Measurements from ENCODE around the gene JMJD8. TPM values are rescaled to one million over a fixed set of nuclear protein-coding genes. Genes with fewer than 3 reads are reported as not detected.

Gene JMJD8
- total RNA-seq, 1 experiment from 2014 or later, result 121 TPM

DNA sequence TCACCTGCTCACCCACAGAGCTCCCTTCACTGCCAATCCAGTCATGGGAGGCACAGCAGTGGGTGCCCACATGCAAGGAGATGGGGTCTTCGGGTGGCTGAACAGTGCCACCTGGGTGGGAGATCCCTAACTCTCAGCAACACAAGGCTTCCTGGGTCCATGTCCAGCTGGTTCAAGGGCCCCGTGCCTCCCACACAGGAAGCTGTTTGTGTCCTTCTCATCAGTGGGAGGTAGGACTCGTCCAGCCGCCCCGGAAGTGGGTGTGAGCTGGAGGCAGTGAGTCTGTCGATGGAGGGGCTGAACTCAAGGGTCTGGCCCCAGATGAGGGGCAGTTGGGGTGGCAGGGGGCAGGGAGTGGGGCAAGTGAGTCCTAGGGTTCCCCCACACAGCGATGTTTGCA, 19.9 kb upstream of the JMJD8 start (continued):
- TF ChIP-seq POLR2AphosphoS5 (IDR thresholded peaks at IDR 0.05; ENCODE audit: low read depth, low read length) (no peak), ZNF274 (IDR thresholded peaks at IDR 0.05; ENCODE audit: low read depth, low read length) (no peak), ELF1 (IDR thresholded peaks at IDR 0.05; ENCODE audit: borderline replicate concordance, low read depth) (no peak), EZH2 (IDR thresholded peaks at IDR 0.05) (no peak), CEBPB (IDR thresholded peaks at IDR 0.05; ENCODE audit: low read depth) (no peak), POLR2A (IDR thresholded peaks at IDR 0.05; ENCODE audit: borderline replicate concordance, extremely low read depth, insufficient read depth, insufficient read length) (no peak), SP1 (IDR thresholded peaks at IDR 0.05; ENCODE audit: low read depth) (no peak), TCF7L2 (IDR thresholded peaks at IDR 0.05; ENCODE audit: borderline replicate concordance, extremely low read depth, insufficient read depth, insufficient read length) (no peak), YY1 (IDR thresholded peaks at IDR 0.05; ENCODE audit: extremely low read depth, insufficient replicate concordance, low read depth, low read length) (no peak)
- TF ChIP-seq, protein P1, sequence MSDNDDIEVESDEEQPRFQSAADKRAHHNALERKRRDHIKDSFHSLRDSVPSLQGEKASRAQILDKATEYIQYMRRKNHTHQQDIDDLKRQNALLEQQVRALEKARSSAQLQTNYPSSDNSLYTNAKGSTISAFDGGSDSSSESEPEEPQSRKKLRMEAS (IDR thresholded peaks at IDR 0.05), result no peak
- TF ChIP-seq, protein P2, sequence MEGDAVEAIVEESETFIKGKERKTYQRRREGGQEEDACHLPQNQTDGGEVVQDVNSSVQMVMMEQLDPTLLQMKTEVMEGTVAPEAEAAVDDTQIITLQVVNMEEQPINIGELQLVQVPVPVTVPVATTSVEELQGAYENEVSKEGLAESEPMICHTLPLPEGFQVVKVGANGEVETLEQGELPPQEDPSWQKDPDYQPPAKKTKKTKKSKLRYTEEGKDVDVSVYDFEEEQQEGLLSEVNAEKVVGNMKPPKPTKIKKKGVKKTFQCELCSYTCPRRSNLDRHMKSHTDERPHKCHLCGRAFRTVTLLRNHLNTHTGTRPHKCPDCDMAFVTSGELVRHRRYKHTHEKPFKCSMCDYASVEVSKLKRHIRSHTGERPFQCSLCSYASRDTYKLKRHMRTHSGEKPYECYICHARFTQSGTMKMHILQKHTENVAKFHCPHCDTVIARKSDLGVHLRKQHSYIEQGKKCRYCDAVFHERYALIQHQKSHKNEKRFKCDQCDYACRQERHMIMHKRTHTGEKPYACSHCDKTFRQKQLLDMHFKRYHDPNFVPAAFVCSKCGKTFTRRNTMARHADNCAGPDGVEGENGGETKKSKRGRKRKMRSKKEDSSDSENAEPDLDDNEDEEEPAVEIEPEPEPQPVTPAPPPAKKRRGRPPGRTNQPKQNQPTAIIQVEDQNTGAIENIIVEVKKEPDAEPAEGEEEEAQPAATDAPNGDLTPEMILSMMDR (IDR thresholded peaks at IDR 0.05 in 2 of 3, conservative IDR thresholded peaks at IDR 0.05 in 1 of 3; ENCODE audit: borderline replicate concordance in 1 of 3, insufficient read depth in 1 of 3, low read depth in 2 of 3, low read length in 2 of 3), result no peak

DNA sequence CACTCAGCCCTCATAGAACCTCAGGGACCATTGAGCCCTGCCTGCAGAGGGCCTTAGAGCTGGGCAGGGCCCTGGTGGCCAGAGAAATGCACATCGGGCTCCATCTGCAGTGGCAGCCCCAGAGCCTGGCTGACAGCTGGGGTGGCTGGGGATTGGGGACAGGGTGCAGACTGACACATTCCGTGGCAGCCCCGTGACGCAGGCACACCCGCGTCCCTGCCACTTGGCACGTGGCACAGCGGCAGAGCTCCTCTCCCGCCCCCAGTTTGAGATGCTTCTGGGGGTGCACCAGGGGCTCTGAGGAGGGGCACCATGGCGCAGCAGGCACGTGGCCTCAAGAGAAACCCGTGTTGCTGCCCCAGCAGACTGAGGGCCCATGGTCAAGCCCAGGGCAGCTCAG, 19.3 kb upstream of the JMJD8 start:
- intact Hi-C loops (cut with micrococcal nuclease), result no loop called here
- no TSS peak for BruUV-seq (replicated peaks)
- ChIA-PET RAD21 (ENCODE audit: low non-redundant PET in 1 of 2, low total read pairs in 2 of 2, uncharacterized antibody in 2 of 2, unreplicated experiment in 2 of 2) (no interaction called here), CTCF (interaction anchor here (1.2 kb wide), 1 partner anchor 17 kb away, joined by 3 read pairs; no protein-coding TSS in a partner anchor), POLR2A (no interaction called here)
- Histone ChIP-seq H4K20me1 (ENCODE audit: insufficient read depth) (no peaks in the 10 kb centered on the region), H3K27me3 (ENCODE audit: insufficient read depth, low read length) (no peaks in the 10 kb centered on the region), H3K9ac (ENCODE audit: low read length) (no peak overlapping the region), H3K9me2 (ENCODE audit: insufficient read depth) (no peaks in the 10 kb centered on the region), H3K36me3 (ENCODE audit: control insufficient read depth in 1 of 2, insufficient read depth in 2 of 2, low read length in 2 of 2) (no peaks in the 10 kb centered on the region; a peak in 2 of 4 replicates), H3K4me2 (ENCODE audit: low read length) (no peak overlapping the region), H3K27ac (ENCODE audit: low read depth, low read length) (no peak overlapping the region; the same call in 1 of the 2 replicates), H3K9me3 (ENCODE audit: control insufficient read depth in 1 of 2, insufficient read depth in 1 of 2, low read depth in 1 of 2, low read length in 2 of 2) (no peaks in the 10 kb centered on the region), H3K4me1 (ENCODE audit: control insufficient read depth in 1 of 2, insufficient read depth in 2 of 2, low read length in 2 of 2) (peaks cover 0 to 21% of the 10 kb centered on the region in 2 experiments; a peak in 3 of 4 replicates), H3K79me2 (ENCODE audit: insufficient read depth, low read length) (peaks cover 38% of the 10 kb centered on the region), H2AFZ (ENCODE audit: low read depth, low read length, poor library complexity, severe bottlenecking) (no peak overlapping the region), H3K4me3 (replicated peaks in 1 of 2; ENCODE audit: low read depth in 1 of 2, low read length in 2 of 2) (no peak overlapping the region; a peak in 1 of 4 replicates)
- DNase-seq (ENCODE audit: low read depth, low spot score), result no peak
- no peak for ATAC-seq
- TF ChIP-seq ZNF274 (IDR thresholded peaks at IDR 0.05; ENCODE audit: low read depth, low read length), result no peak
- TF ChIP-seq CEBPB (IDR thresholded peaks at IDR 0.05; ENCODE audit: low read depth), result no peak
- TF ChIP-seq, protein P3, sequence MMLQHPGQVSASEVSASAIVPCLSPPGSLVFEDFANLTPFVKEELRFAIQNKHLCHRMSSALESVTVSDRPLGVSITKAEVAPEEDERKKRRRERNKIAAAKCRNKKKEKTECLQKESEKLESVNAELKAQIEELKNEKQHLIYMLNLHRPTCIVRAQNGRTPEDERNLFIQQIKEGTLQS (IDR thresholded peaks at IDR 0.05), result no peak
- TF ChIP-seq, protein P2 (IDR thresholded peaks at IDR 0.05 in 2 of 3, conservative IDR thresholded peaks at IDR 0.05 in 1 of 3; ENCODE audit: borderline replicate concordance in 1 of 3, insufficient read depth in 1 of 3, low read depth in 2 of 3, low read length in 2 of 3), result no peak
- TF ChIP-seq SRF (IDR thresholded peaks at IDR 0.05; ENCODE audit: low read depth), result no peak
- no peak for TF ChIP-seq YY1 (IDR thresholded peaks at IDR 0.05; ENCODE audit: extremely low read depth, insufficient replicate concordance, low read depth, low read length)
- no peak for TF ChIP-seq JUND (IDR thresholded peaks at IDR 0.05)
- TF ChIP-seq, protein P4, sequence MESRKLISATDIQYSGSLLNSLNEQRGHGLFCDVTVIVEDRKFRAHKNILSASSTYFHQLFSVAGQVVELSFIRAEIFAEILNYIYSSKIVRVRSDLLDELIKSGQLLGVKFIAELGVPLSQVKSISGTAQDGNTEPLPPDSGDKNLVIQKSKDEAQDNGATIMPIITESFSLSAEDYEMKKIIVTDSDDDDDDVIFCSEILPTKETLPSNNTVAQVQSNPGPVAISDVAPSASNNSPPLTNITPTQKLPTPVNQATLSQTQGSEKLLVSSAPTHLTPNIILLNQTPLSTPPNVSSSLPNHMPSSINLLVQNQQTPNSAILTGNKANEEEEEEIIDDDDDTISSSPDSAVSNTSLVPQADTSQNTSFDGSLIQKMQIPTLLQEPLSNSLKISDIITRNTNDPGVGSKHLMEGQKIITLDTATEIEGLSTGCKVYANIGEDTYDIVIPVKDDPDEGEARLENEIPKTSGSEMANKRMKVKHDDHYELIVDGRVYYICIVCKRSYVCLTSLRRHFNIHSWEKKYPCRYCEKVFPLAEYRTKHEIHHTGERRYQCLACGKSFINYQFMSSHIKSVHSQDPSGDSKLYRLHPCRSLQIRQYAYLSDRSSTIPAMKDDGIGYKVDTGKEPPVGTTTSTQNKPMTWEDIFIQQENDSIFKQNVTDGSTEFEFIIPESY (IDR thresholded peaks at IDR 0.05; ENCODE audit: extremely low read depth, insufficient replicate concordance, low read length), result no peak
- TF ChIP-seq EZH2phosphoT487 (IDR thresholded peaks at IDR 0.05; ENCODE audit: borderline replicate concordance), result no peak
- no peak for TF ChIP-seq SIN3A (IDR thresholded peaks at IDR 0.05; ENCODE audit: low read depth)
- no peak for TF ChIP-seq ELF1 (IDR thresholded peaks at IDR 0.05; ENCODE audit: borderline replicate concordance, low read depth)
- no peak for TF ChIP-seq RAD21 (IDR thresholded peaks at IDR 0.05; ENCODE audit: low read depth)
- no peak for TF ChIP-seq POLR2A (IDR thresholded peaks at IDR 0.05; ENCODE audit: borderline replicate concordance, extremely low read depth, insufficient read depth, insufficient read length)

Measured in HCT116 (cell line).